Lower leg skin (tissue), 4 donors: Measurements from ENCODE around the gene CFAP20DC. TPM values are rescaled to one million over a fixed set of nuclear protein-coding genes. Genes with fewer than 3 reads are reported as not detected.
"Not testable (repeated sequence)": the region's sequence is repeated elsewhere in the genome, so short reads cannot be mapped to it uniquely, and the experiment has no call there.

ENCODE experiments used
- DNase-seq, 2 donors: peaks; one replicate each; pipeline ENCODE4 v3.0.0-alpha.2; 2019; ENCODE audit warnings: low spot score in 2 of 2
- H3K4me3 ChIP-seq: fragments of 200-600 bp; sonication (generic); 2 replicates; pipeline ENCODE4 v1.5.1; 2017; ENCODE audit warnings: mild to moderate bottlenecking, low read depth; ENCODE audit not compliant: poor library complexity, severe bottlenecking
- CTCF ChIP-seq, 3 donors: fragments of 450-650 bp; IDR thresholded peaks; one replicate each; pipeline ENCODE4 v1.5.1; 2016; ENCODE audit warnings: antibody characterized with exemption in 3 of 3, mild to moderate bottlenecking in 3 of 3, moderate library complexity in 2 of 3
- POLR2A ChIP-seq, 2 donors: fragments of 450-650 bp; IDR thresholded peaks; one replicate each; pipeline ENCODE4 v1.6.1; 2016 to 2017; ENCODE audit warnings: antibody characterized with exemption in 2 of 2, mild to moderate bottlenecking in 1 of 2, moderate library complexity in 1 of 2
- WGBS, 2 donors: methylation state at CpG; one replicate each; pipeline ENCODE4 v1.1.5; 2018; 5-methylcytosine and 5-hydroxymethylcytosine counted together
- intact Hi-C: fragments of 100-400 bp; cut with DNase I; formaldehyde crosslinking; loops from one replicate; pipeline ENCODE4 v1.15.0; 2023; ENCODE audit warnings: low total_unique reads
- total RNA-seq, 4 donors: library from RNA; depleted of rRNA; stranded (reverse); fragments of >200 nt; gene quantifications; one replicate each; pipeline ENCODE4 v1.1.0, GENCODE V29; 2016

Gene CFAP20DC
- total RNA-seq, 4 donors from 2014 or later, result 0.11 to 0.94 (median 0.39) TPM

GRCh38 chr3:58835086-58835485, 214.7 kb downstream of the CFAP20DC start:
- H3K4me3 ChIP-seq, result no peak overlapping the region
- intact Hi-C loops, result no loop called here
- TF ChIP-seq POLR2A (IDR thresholded peaks at IDR 0.05) (no peak), CTCF (IDR thresholded peaks at IDR 0.05) (no peak)
- no peak for DNase-seq
- 76 to 78% methylated on average over 3 of the region's 3 CpGs for WGBS, 2 donors

DNA sequence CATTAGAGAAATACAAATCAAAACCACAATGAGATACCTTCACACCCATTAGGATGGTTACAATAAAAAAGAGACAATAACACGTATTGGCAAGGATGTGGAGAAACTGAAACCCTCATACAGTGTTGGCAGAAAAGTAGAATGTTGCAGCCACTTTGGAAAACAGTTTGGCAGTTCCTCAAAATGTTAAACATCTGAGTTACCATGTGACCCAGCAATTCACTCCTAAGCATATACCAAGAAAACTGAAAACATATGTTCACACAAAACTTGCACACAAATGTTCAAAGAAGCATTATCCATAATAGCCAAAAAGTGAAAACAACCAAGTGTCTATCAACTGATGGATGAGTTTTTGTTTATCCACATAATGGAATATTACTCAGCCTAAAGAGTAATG, 216.3 kb downstream of the CFAP20DC start:
- intact Hi-C loops, result no loop called here
- no peak for TF ChIP-seq CTCF (IDR thresholded peaks at IDR 0.05)
- WGBS, 2 donors, result 31 to 49% methylated on average over 1 of the region's 1 CpG
- H3K4me3 ChIP-seq, result no peak overlapping the region
- no peak for DNase-seq

DNA sequence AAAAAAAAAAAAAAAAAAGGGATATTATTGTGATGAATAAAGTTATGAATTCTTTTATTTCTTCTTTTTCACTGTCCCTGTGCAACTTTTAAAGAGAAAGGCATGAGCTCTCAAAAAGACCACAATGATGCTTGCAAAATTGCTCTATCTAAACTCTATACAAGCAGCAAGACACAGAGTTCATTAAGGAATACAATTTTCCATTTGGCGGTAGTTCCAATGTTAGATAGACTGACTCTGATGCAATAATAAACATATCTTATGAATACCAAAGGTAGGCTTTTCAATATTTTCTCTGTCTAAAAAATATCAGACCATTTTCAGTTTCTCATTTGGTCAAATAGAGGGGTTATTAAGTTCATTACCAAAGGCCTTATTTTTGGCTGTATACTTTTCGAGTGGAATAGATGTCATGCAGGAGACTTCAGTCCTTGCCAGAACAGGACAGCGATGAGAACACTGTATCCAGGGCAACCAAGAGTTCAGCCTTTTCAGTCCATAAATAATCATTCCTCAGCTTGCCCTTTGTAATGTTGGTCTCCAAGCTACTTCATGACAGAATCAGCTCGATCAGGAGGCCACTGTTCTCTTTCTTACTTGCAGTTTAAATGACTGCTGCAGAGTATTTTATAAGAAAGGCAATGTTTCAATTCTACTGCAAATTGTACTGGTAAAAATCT, 220.4 kb downstream of the CFAP20DC start:
- 51 to 72% methylated on average over 4 of the region's 4 CpGs for WGBS, 2 donors
- intact Hi-C loops, result no loop called here
- TF ChIP-seq CTCF (IDR thresholded peaks at IDR 0.05) (no peak), POLR2A (IDR thresholded peaks at IDR 0.05) (no peak)
- DNase-seq, result no peak
- no peak overlapping the region for H3K4me3 ChIP-seq

GRCh38 chr3:58824777-58825176, 225.0 kb downstream of the CFAP20DC start:
- TF ChIP-seq CTCF (IDR thresholded peaks at IDR 0.05) (no peak), POLR2A (IDR thresholded peaks at IDR 0.05) (no peak)
- 72 to 88% methylated on average over 1 of the region's 1 CpG for whole genome bisulfite sequencing, 2 donors
- intact Hi-C loops, result no loop called here
- no peak overlapping the region for H3K4me3 ChIP-seq
- DNase-seq, result no peak

- no peak for DNase-seq
- intact Hi-C loops, result no loop called here
Measured at GRCh38 chr3:58824285-58824684, 225.5 kb downstream of the CFAP20DC start.

GRCh38 chr3:58806551-58807244, 243.1 kb downstream of the CFAP20DC start:
- intact Hi-C loops, H3K4me3 ChIP-seq, DNase-seq: not testable (repeated sequence)
- WGBS, 2 donors, result 89 to 94% methylated on average over 26 of the region's 26 CpGs

More at GRCh38 chr3:58824285-58824684, 225.5 kb downstream of the CFAP20DC start:
- TF ChIP-seq CTCF (IDR thresholded peaks at IDR 0.05), result no peak
- TF ChIP-seq POLR2A (IDR thresholded peaks at IDR 0.05), result no peak
- 26 to 27% methylated on average over 7 of the region's 7 CpGs for WGBS, 2 donors
- no peak overlapping the region for H3K4me3 ChIP-seq
